NCI-H2107 (cell line): ENCODE data around the gene RRP36.
"Not testable (repeated sequence)": the region's sequence is repeated elsewhere in the genome, so short reads cannot be mapped to it uniquely, and the experiment has no call there.

Experiments
- DNase-seq: peaks from one replicate; lab custom pipeline; 2025; lab: John Stamatoyannopoulos, UW

RRP36 gene

DNA sequence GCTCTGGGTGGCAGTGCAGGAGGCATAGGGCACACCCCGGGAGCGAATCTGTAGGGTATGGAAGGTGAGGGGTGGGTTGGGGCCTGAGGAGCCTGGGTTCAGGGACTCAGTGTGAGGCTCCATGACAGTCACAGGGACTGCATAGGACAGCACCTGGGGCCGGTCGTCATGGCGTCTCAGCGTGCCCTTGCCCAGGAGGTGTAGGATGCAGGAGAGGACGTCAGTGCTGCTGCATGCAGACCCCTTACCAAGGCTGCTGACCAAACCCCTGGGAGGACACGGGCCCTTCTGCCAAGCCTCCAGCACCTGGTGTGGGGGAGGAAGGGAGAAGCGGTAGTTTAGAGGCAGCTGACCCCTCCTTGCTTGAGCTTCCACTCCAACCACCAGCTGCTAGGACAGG is 16.3 kb downstream of the RRP36 start:
- DNase-seq = no peak

DNA sequence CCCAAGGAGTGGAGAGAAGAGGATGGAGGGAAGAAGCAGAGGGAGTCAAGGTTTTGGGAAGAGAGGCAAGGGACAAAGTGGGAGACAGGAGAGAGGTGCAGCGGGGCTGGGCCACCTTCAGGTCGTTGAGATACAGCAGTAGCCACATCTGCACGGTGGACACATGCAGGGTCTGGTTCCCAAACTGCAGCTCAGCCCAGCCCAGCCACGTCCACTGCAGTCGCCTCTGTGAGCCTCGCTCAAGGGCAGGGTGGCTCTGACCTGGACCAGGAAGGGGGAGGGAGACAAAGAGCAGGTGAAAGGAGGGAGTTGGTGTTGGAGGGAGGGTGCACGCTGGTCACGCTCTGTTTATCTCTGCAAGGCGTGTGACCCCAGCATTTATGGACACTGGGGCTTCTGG is 17.3 kb downstream of the RRP36 start:
- DNase-seq = no peak

DNA sequence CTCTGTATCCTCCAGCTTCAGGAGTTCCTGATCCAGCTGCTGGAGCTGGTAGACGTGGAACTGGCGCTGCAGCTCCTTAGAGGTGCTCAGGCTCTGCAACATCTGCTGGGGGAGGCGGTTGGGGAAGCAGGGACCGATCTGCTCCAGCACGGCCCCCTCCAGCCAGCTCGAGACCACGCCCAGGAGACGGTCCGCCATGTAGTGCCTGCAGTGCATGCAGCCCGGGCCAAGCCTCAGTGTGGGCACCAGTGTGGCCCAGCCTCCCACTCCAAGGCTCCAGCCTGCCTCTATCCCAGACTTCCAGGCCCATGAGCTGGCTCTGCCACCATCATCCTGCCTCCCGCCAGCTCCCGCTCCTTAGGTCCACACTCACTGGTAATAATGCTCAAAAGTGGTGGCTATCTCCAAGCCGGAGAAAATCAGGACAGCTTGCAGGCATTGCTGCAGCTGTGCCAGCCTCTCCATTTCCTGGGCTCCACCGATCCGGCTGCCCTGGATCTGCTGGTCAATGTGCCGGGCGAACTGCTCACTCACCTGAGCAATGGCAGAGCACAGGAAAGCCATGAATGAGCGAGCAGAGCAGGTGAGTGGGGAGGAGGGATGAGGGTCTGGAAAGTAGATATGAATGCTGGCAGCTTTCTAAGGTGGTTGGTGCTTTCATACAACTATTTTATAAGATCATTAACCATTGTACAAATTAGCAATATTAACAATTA is 19.3 kb downstream of the RRP36 start:
- no peak for DNase-seq

DNA sequence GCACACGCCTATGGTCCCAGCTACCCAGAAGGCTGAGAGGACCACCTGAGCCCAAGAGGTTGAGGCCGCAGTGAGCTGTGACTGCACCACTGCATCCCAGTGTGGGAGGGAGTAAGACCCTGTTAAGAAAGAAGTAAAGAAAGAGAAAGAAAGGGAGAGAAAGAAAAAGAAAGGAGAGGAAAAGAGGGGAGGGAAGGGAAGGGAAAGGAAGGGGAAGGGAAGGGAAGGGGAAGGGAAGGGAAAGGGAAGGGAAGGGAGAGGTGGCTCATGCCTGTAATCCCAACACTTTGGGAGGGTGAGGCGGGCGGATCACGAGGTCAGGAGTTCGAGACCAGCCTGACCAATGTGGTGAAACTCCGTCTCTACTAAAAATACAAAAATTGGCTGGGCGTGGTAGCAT is 20.1 kb downstream of the RRP36 start:
- DNase-seq = not testable (repeated sequence)

DNA sequence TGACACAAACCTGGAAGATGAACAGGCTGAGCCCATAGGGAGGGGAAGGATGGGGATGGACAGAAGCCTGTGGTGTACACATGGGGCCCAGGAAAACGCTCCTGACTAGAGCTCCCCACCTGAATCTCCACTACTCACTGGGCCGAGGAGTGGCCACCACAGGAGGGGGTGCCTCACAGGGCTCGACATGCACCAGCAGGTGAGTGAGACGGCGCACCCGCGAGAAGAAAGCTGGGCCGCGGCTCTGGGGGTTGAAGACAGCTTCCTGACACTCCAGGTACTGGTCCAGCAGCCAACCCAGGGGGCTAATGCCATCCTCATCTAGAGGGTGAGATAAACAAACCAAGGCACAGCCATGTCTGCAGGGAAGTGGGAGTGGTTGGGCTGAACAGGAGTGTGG is 21.9 kb downstream of the RRP36 start:
- DNase-seq = no peak

DNA sequence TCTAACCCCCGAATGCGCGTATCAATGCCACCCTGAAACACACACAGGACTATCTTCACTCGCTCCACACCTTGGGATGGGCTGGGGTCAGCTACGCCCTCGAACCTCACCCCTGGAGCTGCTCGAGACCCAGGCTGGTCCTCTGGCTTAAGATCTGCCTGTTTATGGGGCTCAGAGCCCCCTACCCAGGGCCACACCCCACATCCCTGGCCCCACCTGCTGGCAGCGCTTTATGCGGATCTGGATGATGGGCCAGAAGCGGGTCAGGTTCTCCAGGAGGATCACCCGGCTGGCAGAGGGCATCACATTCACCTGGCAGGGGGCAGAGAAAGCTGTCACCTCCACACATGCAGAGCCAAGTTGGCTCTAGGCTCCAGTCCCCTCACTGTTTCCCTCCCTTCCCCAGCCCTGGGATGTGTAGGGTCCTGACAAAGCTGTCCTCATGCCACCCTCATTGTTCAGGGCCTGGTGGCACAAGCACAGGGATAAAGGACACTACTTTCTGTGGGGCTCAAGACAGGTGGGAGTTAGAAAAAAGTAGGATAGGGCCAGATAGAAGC is 24.0 kb downstream of the RRP36 start:
- no peak for DNase-seq

DNA sequence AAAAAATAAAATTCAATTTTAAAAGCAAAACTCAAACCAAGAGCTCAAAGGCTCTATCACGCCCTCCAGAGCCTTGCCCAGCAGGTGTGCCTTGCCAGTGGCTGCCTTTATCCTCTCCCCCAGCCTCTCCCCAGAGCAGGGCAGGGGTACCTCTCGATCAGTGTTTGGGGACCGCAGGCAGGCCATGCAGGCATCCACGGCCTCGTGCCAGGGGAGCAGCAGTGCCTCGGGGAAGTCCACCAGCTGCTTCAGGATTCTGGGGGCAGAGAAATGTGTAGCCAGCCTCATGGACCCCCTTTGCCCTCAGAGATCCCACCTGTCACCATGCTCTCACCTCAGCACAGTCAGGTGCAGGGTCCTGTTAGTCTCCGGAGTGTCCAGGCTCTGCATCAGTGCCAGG is 26.6 kb downstream of the RRP36 start:
- no peak for DNase-seq

DNA sequence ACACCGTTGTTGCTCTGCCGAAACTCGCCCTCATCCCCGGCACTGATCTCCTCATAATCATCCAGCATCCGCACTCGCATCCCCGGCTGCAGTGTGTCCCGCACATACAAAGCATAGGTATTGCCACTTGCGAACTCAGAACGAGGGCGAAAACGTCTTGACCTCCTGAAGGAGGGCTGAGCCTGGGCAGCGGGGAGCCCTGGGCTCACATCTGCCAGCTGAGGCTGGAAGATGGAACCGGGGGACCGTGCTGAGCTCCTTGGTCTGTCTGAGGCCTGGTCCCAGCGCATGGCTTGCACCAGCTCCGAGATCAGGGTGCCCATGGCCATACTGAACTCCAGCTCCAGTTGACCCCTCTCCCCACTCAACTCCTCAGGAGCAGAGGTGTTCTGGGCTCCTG is 29.6 kb downstream of the RRP36 start:
- no peak for DNase-seq

DNA sequence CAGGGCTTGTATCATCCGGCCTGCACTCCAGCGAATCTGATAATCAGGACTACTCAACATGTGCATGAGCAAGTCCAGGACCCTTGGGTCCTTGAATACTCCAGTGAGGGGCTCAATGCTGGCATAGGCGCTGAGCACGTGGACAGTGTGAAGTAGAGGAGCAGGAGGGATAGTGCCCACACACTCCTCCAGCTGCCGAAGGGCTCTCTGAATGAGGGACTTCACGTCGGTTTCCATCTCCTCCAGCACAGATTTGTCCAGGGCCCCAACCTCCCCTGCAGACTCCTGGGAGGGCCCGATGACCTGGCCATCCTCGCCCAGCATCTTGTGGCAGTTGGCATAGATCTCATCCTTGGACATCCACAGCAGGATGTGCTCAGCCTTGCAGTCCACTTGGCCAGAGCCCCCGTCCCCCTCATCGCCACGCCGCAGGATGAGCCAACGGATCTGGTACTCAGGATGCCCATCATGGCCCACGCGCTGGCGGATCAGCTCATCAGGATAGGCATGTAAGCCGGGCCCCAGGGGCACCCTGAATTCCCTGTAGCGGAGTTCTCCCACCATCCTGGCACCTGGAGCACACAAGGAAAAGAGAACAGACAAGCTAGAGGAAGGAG is 30.9 kb downstream of the RRP36 start:
- no peak for DNase-seq

DNA sequence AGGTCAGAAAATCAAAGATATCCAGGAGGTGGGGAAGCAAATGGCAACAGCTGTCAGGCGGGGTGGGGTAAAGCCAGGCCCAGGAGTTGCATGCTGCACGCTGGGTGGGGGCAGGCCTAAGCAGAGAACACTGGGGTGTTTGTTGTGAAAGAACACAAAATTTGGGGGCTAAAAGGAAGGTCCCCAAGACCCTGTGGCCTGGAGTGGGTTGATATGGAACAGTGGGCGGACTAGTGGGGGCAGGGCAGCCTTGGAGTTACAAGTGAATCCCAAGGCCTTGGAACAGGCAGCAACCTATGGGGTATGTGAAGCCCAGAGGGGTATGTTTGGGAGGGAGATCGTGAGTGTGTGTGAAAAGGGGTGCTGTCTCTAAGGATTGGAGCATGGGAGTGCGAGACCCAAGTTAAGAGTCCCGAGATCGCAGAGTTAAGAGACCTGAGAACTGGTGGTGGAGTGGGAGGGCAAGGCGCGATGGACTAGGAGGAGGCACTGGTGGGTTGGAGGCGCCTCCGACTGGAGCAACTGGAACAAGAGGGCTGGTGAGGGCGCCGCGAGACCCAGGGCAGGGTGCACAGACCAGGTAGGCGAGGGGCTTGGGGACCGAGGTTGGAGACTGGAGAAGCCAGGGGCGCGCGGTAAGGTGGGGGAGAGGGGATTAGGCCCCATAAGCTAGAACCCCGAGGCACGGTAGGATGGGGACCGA is 31.6 kb downstream of the RRP36 start:
- DNase-seq = no peak

DNA sequence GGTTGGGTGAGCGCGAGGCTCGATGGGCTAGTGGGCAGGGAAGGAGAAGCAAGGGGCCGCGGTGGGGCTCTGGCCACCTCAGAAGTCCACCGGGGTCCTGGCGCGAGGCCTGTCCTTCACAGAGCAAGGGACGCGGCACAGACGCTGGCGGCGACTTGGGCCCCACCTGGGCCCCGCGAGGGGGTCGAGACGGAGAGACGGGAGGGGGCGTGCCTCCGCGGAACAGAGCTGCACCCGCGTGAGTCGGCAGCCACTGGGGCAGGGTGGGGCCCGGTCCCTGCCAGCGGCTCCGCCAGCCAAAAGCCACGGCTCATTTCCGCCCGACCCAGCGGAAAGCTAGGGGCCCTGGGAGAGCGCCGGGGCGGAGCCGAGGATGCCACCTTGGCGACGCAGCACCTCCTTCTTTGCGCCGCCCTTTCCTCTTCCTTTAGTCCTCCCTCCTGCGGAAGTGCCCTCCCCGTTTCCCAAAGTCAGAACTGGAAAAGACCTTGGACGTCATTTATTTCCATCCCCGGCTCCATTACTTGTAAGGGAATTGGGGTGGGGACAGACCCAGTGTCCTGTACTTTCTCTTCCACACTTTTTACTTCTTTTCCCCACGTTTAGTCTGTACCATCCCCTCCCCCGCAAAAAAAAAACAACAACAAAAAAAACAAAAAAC is 32.3 kb downstream of the RRP36 start, which contains the start of gene CUL7:
CUL7 (minus strand) TSS at position 307 of the 661 bp plus-strand sequence. CDS start 1,063 bp downstream, outside the sequence.
- peak; percentile 41 for DNase-seq

DNA sequence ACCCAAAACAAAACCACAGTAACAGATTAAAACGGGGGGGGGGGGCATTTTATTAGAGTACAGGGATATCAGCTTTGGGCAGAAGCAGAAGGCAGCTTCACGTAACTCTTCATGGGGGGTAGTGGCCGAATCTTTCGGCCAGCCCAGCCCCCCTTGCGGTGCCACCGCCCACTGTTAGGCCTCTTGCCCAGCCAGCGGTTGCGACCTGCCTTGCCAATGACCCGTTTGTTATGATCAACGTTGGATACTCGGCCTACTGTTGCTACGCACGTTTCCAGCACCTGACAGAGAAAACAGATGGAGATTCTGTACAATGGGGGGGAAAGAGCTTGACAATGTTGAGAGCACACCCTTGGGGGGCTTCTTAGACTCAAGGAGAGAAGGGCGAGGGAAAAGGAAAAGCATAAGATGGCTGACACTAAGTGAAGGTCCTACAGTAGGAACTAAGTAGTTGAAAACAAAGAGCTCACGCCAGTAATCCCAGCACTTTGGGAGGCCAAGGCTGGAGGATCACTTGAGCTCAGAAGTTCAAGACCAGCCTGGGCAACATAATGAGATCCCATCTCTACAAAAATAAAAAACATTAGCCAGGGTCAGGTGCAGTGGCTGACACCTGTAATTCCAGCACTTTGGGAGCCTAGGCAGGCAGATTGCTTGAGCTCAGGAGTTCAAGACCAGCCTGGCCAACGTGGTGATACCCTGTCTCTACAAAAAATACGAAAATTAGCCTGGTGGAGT is 33.0 kb downstream of the RRP36 start:
- DNase-seq = no peak

DNA sequence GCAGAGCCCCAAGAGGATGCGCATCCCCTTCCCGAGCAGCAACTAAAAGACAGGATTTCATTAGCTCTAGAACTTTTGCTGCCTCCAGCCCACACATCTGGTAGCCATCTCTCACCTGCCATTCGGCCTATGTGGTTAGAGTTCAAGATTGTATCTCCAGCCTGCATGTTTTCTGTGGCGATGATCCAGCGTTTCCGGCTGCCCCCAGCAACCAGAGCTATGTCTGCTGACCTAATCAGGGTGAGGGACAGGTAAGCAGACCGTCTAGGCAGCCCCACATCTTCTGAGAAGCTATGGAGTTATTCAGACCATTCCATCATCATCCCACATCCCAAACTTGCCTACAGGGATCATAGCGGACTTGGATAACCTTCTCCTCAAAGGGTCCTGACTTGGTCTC is 34.5 kb downstream of the RRP36 start:
- no peak for DNase-seq

DNA sequence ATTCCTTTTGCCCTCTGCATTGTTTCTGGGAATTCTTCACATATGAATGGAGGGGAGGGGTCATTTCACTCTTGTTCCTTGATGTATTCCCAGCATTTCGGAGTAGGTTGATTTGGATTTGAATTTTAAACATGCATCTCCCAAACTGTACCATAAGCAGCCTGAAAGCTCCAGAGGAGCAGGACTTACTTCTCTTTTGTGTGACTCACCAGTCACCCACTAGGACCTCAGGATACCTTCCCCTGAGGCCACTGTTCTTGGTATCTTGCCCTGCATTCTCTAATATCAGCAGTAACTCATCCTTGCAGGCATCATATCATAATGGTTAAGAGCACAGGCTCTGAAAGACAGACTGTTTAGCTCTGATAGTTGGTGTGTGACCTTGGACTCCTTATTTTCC is 37.1 kb downstream of the RRP36 start:
- no peak for DNase-seq

DNA sequence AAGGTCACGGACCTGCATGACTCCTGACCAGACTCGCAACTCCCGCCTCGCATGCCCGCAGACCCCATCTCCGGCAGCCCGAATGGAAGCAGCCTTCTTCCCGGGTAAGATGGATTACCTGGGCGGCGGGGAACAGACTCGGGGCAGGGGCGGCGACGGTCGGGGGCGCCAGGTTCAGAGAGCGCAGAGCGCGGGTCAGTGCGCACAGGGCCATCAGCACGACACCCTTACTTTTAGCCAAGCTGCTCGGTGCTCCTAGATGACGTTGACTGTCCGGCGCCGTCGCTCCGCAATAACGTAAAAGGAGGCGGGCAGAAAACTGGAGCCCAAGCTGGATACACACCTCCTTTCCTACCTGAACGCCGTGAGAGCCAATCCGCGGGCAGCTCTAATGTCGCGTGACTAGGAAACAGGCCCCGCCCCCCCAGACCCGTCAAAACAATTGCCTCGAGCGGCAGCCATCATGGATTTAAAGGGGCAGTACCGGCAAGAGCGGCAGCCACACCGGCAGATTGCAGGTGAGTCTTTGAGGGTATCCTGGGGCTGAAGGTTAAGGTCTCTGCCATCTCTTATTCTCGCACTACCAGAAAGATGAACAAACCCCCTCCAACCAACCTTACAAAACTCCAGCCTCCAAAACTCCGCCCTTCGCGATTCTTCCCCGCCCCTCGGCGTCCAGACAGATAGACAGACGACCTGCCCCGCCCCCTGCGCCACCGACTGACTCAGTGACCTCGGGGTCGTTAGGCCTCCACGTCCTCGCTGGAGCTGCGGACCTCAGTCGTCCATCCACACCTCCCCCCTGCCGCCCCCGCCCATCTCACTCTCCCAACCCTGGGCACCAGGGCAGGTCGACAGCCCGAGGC is 38.0 kb downstream of the RRP36 start, which contains the start of the genes KLC4 and MRPL2:
KLC4 (plus strand) TSS at position 464 of the 866 bp plus-strand sequence. CDS start 1,705 bp downstream, outside the sequence.
MRPL2 (minus strand) TSS at position 267 of the 866 bp plus-strand sequence; CDS start at position 214, 53 bp downstream.
- DNase-seq = peak; percentile 91

DNA sequence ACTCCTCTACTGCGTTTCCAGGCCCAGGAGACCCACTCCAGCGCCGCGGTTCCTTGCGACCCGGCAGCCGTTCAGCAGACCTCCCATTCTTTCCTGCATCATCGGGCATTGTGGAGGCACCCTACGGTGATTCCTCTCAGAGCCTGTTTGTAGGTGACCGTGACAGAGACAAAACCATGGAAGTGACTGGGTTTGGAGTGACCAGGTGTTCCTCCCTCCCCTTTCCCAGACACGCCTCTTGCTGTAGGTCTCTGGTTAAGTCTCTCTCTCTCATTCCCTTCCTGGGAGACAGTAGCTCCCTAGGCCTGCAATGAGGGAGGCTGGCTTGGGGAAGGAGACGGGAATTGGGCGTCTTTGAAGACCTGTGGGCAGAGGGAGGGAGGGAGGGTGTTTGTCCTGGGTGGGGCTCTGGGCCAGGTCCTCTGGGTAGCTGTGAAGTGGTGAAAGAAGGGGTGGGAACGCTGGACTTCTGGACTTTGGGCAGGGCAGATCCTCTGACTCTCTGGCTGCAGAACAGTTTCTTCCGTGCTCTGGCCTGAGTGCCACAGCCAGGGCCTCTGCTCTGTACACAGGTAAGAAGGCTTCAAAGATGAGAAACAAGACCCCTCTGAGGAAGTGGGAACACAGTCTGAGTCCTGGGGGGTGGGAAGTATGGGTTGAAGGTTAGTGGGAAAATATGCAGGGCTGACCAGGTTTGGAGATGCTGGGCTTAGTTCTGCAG is 38.8 kb downstream of the RRP36 start:
- DNase-seq = no peak

DNA sequence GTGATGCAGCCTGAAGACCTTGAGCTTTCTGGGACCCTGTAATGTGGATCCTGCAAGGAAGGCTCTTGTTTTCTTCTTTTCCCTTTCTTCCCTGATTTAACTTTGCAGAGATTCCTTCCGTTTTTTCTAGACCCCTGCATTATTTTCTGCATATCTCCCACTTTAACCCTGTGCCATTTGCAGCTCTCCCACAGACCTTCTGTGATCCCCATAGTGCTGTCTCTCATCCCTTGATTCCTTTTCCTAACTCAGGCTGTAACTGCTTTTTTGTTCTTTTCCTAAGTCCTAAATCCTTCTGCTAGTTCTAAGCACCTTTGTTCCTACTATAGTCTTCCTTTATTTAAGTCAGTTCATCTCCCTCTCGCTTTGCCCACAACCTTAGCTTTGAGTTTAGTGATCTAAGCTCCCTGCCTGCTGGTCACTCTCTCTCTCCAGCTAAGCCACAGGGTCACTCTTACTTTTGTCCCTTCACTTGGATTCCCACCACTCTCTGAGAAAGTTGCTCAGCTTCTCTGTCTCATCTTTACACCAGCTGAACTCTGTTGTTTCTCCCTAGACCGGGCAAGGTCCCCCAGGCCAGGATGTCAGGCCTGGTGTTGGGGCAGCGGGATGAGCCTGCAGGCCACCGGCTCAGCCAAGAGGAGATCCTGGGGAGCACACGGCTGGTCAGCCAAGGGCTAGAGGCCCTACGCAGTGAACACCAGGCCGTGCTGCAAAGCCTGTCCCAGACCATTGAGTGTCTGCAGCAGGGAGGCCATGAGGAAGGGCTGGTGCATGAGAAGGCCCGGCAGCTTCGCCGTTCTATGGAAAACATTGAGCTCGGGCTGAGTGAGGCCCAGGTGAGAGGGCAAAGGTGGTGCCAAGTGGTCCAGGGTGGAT is 39.6 kb downstream of the RRP36 start:
- DNase-seq = no peak

DNA sequence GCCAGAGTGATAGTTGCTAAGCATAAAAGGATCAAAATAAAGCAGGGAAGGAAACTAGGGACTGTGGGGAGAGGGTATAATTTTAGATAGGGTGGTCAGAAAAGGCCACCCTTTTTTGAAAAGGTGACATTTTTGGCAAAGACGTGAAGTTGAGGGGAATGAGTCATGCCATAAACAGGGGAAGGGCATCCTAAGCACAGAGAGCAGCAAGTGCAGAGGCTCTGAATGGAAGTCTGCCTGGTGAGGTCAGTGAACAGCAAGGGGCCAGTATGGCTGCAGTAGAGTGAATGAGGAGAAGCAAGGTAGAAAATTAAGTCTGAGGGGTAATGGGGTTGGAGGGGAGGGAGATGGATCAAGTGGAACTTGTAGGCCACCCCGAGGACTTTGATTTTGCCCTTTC is 40.4 kb downstream of the RRP36 start:
- DNase-seq = no peak

DNA sequence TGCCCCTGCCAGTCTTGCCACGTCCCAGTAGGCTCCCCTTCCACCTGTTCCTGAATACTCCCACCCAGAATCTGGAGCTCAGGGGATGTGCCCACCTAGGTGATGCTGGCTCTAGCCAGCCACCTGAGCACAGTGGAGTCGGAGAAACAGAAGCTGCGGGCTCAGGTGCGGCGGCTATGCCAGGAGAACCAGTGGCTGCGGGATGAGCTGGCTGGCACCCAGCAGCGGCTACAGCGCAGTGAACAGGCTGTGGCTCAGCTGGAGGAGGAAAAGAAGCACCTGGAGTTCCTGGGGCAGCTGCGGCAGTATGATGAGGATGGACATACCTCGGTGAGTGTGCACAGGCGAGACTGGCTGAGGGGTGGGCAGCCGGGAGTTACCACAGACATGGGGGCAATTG is 41.4 kb downstream of the RRP36 start:
- DNase-seq = no peak
